Anterior cingulate cortex (tissue), 58 donors: ENCODE measurements around the gene CAPZA2.
"Not testable (repeated sequence)": the region's sequence is repeated elsewhere in the genome, so short reads cannot be mapped to it uniquely, and the experiment has no call there.

Source experiments
- DNase-seq, 58 donors: peaks; one replicate each; lab custom pipeline; 2025; lab: John Stamatoyannopoulos, UW

The CAPZA2 gene

DNA sequence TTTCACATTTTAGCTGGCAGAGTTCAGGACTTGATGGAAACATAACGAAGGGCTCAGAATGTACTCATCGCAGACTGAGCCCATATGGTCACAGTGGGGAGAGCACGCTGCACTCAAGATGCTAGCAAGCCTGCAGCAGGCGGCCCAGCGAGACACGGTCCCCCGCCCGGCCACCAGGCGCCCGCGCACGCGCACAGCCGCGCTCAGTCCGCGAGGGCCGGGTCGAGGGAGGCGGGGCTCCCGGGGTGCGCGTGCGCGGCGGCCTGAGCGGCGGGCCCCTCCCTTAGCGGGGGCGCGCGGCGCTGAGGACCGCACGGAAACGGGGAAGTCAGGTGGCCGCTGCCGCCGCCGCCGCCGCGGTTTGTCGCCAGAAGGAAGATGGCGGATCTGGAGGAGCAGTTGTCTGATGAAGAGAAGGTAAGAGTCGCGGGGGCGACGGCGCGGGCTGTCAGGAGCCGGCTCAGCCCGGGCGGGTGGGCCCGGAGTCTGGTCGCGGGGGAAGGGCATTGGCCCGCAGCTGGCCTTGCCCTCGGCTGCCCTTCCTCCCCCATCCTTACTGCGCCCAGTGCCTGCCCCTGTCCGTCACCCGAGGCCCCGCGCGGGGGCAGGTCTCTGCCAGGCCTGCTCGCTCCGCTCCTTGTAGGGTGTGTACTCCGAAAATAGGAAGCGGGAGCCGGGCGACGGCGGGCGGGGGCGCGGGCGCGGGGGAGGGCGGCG lies at the start of gene CAPZA2:
Gene CAPZA2 (plus strand): TSS at position 354 of the 717 bp plus-strand sequence. CDS start 25 bp downstream, at position 379.
- DNase-seq: peak; percentile 43 to 95 (median 88)

DNA sequence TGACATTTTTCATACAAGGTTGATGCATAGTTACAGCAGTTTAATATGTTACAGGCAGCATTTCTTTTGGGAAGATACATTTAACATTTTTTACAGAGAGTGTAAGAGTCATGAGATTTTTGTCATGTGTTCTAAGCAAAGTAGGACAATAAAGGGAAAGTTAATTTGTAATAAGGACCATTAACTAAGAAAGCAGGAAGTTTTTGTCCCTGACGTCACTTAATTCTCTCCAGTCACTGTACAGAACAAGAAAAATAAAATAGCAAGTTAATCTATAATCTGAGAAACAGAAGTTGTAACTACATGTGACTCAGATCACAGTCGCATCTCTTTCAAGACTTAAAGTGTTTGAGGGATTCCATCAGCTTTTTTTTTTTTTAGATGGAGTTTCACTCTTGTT lies 49.5 kb upstream of the CAPZA2 start:
- no peak for DNase-seq

DNA sequence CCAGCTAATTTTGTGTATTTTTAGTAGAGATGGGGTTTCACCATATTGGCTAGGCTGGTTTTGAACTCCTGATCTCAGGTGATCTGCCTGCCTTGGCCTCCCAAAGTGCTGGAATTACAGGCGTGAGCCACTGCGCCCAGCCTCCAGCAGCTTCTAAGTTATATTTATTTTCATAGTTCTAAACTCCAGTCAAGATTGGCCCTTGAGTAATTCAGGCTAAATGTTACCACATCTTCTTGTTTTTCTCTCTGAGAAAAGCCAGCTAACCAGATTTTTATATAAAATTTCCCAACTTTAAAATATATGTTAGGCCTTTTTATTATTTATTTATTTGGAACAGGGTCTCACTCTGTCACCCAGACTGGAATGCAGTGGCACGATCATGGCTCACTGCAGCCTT lies 49.0 kb upstream of the CAPZA2 start:
- DNase-seq: not testable (repeated sequence)

DNA sequence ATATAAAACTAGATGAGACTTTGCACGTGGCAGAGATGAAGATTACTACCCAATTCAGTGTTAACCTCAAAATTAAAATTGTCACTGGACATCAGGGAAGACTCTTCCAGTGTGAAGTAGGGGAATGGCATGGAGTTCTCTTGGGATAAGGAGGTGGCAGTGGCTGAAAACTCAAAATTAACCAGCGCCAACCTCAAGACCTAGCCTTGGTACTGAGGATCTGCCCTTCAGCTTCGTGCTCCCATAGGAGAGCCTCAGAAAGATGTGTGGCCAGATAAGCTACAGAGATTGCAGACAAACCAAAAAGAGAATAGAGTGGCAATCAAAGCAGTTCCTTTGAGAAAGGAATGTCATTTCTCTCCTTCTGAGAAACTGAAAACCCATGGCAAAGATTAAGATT lies 47.3 kb upstream of the CAPZA2 start:
- DNase-seq: no peak

DNA sequence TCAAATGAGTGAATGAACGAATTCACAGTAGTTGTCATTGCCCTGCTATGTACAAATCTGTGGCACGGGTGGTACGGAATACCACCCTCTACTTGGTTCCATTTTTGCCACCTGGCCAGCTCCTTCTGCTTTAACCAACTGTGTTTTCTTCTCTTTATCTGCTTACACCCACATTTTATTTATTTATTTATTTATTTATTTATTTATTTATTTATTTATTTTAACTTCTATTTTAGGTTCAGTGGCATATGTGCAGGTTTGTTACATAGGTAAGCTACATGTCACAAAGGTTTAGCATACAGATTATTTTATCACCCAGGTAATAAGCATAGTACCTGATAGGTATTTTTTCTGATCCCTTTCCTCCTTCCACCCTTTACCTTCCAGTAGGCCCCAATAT lies 42.2 kb upstream of the CAPZA2 start:
- DNase-seq: no peak

DNA sequence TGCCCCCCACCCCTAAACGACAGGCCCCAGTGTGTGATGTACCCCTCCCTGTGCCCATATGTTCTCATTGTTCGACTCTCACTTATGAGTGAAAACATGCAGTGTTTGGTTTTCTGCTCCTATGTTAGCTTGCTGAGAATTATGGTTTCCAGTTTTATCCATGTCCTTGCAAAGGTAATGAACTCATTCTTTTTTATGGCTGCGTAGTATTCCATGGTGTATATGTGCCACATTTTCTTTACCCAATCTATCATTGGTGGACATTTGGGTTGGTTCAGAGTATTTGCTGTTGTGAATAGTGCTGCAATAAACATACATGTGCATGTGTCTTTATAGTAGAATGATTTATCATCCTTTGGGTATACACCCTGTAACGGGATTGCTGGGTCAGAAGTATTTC lies 40.7 kb upstream of the CAPZA2 start:
- not testable (repeated sequence) for DNase-seq

DNA sequence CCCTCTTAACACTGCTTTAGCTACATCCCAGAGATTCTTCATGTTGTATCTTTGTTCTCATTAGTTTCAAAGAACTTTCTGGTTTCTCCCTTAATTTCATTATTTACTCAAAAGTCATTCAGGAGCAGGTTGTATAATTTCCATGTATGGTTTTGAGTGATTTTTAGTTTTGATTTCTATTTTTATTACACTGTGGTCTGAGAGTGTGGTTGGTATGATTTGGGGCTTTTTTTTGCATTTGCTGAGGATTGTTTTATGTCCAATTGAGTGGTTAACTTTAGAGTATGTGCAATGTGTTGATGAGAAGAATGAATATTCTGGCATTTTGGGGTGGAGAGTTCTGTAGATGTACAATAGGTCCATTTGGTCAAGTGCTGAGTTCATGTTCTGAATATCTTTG lies 37.9 kb upstream of the CAPZA2 start:
- DNase-seq: no peak

DNA sequence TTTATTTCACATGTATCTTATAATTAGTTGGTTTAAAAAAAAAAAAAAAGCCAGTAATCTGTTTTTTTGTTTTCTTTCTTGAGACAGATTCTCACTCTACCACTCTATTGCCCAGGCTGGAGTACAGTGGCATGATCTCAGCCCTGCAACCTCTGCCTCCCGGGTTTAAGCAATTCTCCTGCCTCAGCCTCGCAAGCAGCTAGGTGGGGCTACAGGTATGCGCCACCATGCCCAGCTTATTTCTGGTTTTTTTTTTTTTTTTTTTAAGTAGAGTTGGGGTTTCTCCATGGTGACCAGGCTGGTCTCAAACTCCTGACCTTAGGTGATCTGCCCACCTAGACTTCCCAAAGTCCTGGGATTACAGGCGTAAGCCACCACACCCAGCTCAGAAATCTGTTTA lies 34.1 kb upstream of the CAPZA2 start:
- DNase-seq: no peak

DNA sequence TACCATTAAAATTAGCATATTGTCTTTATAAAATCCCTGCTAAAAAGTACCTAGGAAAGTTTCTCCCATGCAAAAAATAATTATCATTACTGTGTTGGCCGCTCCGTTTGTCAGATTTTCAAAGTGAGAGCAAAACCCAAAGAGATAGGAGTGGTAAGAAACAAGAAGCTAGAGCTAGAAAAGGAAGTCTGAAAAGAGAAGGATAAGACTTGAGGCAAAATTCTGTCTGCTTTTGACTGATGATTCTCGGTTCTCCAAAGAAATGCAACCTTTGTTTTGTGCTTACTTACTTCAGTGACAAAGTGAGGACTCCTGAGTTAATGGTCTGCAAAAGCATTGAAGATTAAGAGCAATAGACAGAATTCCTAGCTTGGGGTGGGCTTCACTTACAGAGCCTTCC lies 33.3 kb upstream of the CAPZA2 start:
- DNase-seq: no peak

DNA sequence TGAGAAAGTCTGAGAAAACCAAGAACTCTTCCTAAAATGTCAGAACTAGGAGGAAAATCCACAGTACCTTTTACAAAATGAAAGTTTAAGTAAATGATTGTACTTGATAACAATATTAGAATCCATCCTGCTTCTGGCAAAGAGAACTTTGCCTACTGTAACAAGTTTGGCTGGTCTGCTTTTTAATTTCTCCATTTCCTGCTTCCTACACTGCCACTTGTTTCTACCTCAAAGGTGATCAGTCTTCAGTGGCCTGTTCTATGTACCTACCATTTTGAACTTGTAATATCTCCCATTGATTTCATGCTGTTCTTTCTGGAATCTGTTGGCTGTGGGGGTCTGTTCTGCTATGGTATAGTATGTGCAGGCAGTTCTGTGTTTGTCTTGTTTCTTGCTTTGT lies 32.9 kb upstream of the CAPZA2 start:
- no peak for DNase-seq

DNA sequence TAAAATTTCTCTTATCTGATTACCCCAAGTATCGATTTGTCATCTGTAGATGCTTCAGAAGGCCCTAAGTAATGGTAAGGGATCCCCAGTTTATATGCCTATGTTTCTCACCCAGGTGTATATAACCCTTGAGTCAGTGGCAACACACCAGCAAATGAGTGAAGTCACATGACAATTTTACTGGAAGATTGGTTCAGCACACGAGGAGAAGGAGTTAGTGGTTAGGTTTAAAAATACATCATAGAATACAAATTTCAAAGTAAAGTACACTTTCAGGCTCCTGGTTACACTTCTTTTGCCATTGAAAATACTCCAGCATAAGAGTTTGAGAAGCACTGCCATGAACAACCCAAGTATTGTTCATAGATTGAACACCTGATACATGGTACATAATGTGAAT lies 29.7 kb upstream of the CAPZA2 start:
- no peak for DNase-seq

DNA sequence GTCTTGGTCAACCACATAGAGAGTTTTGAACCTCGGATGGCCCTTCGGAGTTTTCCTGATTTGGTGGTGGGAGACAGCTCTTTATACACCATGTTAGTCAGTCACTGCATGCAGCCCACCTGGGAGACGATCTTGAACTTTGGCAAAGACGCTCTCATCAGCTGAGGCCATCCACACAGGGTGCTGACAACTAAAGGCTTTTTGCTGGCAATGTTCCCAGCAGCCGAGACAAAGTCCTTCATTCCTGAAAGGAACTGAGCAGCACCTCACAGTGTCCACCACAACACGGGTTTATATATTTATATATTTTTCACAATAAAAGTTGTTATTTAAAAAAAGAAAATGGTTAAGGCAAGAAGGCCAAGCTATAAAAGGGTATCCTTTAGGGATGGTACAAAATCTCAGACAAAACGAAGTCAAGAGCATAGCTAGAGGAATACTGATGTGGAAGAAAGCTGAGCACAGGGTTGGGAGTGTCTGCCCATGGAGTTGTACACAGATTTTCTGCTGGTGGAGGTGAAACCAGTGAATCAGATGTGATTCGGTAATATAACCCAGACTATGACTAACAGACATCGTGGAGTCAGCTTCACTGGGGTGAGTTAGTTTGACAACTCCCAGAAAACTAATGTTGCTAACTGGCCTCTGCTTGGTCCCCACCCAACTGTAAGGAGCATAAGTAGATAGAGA lies 27.4 kb upstream of the CAPZA2 start:
- DNase-seq: peak in 1 of 58 donors; percentile 6

DNA sequence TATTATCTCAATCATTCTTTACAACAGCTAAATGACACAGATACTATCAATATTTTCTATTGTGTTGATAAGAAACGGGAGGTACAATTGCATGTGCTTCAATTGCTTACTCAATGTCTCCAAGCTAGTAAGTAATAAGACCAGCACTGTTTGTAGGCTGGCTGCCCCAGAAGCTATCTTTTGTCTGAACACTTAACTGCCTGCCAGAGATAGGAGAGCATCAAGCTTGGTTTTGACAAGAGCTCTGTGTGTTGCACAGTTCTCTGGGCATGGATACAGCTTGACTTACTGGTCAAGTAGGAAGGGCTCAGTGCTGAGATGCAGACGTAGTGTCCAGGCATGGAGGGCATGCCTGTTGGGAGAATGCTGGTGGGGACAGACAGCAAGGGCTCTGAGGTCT lies 26.3 kb upstream of the CAPZA2 start:
- DNase-seq: peak in 1 of 58 donors; percentile 0

DNA sequence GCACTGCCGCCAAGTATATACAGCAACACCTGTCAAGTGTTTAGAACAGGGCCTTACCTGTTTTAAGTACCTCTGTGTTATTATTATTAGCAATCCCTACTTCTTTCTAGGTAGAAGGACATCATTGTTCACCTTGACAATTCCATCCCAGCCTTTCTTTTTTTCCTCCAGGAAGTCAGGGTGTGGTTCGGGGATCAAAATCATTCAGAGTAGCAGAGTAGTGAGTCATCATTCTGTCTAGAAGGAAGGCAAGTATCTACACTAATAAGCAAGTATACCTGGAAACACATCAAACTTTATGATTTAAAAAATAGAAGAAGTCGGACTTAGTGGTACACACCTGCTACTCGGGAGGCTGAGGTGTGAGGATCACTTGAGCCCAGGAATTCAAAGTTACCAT lies 25.5 kb upstream of the CAPZA2 start:
- no peak for DNase-seq

DNA sequence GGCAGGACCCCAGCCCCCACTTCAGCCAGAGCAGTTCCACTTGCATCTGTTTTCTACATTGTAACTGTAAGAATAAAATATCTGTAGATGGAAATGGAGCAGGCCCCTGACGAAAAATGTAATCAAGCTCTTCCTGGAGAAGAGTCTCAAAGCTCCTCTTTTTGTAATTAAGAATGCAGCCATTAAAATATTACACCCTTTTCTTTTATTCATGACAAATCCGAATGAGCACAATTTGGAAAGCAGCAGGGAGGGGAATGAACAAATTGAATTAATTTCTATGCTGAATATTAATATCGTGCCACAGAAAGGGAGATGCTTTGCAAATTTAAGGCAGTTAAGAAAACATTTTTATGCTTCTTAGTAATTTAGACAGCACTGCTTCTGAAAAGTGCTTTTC lies 24.8 kb upstream of the CAPZA2 start:
- no peak for DNase-seq

DNA sequence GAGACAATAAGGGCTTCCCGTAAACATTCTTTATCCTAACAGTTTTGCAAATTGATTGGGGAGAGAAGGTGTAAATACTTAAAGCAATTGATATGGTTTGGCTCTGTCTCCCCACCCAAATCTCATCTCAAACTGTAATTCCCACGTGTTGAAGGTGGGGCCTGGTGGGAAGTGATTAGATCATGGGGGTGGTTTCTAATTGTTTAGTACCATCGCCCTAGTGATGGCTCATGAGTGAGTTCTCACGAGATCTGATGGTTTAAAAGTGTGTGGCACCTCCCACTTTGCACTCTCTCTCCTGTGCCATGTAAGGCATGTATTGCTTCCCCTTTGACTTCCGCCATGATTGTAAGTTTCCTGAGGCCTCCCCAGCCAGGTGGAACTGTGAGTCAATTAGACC lies 22.1 kb upstream of the CAPZA2 start:
- no peak for DNase-seq

DNA sequence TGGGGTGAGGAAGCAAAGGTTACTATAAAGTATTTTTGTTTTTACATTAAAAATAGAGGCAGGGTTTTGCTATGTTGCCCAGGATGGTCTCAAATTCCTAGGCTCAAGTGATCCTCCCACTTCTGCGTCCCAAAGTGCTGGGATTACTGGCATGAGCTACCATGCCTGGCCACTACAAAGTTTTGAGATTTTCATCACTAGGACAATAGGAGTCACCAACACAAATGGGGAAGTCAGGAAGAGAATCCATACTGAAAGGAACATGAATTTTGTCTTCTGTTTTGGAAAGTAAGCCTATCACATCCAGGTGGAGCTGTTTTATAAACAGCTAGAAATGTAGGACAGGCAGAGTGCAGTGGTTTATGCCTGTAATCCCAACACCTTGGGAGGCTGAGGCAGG lies 20.0 kb upstream of the CAPZA2 start:
- DNase-seq: no peak

DNA sequence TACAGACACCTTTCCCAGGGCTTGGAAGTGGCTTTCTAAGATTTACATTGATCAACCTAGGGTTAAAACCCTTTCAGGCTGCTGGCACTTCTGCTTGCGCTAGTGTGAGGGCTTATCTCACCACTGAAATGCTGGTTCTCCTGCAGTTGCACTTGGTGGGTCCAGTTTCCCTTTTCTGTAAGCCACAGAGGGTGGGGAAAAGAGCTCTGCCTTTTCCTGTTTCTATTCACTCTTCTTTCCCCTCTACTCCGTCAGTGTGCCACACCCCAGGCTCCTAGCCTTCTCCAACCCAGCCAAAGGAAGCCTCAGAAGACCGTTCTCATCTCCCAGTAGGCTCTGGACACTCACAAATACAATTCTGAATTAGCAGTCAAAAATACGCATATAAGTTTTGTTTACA lies 19.0 kb upstream of the CAPZA2 start:
- no peak for DNase-seq

DNA sequence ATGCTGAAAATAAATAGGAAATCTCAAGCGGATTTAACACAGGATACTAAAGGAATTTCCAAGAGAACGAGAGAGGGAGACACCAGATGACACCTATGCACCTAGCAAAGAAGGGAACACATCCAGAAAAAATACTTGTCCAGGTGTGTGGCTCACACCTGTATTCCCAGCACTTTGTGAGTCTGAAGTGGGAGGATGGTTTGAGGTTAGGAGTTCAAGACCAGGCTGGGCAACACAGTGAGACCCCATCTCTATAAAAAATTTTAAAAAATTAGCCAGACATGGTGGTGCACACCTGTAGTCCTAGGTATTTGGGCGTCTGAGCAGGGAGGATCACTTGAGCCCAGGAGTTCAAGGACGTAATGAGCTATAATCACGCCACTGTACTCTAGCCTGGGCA lies 11.2 kb upstream of the CAPZA2 start:
- DNase-seq: no peak

DNA sequence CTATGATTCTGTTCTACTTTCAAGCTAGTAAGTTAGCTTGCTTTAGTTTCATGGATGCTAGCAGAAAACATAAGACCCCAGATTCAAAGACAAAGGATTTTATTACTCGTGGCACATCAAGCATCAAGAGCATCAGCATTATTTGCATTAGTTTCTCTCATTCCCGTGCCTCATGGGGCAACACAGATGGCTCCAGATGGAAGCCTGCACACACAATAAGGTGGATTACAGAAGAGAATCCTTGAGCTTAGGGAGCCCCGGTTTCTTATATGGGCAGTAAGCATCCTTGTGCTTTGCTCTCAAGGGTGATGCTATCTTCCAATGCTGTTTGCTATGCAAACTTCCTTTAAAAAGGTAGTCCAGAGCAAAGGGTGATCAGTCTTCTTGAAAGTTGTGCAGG lies 10.7 kb upstream of the CAPZA2 start:
- DNase-seq: no peak

DNA sequence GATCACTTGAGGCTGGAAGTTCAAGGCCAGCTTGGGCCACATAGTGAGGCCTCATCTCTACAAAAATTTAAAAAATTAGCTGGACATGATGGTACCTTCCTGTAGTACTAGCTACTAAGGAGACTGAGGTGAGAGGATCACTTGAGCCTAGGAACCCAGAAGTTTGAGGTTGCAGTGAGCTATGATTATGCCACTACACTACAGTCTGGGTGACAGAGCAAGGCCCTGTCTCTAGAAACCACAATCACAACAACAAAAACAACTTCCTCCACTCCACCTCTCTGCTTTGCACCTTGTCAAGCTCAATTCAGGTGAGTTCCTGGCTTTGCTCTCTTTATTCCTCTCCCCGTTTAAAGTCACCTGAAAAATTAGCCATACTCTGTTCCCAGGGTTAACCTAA lies 8.3 kb upstream of the CAPZA2 start:
- DNase-seq: no peak

DNA sequence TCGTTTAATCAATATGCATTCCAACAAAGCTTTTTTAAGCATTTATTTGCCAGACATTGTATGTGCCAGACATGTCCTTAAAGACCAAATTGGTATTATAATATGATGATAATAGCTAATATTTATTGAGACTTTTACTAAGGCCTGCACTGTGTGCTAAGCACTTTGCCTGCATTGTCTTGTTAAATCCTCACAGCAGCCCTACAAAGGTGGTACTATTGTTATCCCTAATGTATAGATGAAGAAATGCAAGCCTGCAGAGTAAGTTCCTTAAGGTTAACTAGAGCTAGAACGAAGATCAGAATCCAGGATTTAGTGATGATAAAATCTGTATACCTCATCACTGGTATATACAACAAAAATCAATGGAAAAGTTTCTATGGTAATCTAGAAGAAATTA lies 5.3 kb upstream of the CAPZA2 start:
- no peak for DNase-seq
